ENCODE data around the gene GPC6.
"Not testable (repeated sequence)": the region's sequence is repeated elsewhere in the genome, so short reads cannot be mapped to it uniquely, and the experiment has no call there.

Gene GPC6

GRCh38 chr13:94280349-94280748, 1053.7 kb downstream of the GPC6 start:
- DNase-seq: no peak

GRCh38 chr13:94280845-94281244, 1054.2 kb downstream of the GPC6 start:
- no peak for DNase-seq

GRCh38 chr13:94286581-94286980, 1060.0 kb downstream of the GPC6 start:
- DNase-seq: no peak

DNA sequence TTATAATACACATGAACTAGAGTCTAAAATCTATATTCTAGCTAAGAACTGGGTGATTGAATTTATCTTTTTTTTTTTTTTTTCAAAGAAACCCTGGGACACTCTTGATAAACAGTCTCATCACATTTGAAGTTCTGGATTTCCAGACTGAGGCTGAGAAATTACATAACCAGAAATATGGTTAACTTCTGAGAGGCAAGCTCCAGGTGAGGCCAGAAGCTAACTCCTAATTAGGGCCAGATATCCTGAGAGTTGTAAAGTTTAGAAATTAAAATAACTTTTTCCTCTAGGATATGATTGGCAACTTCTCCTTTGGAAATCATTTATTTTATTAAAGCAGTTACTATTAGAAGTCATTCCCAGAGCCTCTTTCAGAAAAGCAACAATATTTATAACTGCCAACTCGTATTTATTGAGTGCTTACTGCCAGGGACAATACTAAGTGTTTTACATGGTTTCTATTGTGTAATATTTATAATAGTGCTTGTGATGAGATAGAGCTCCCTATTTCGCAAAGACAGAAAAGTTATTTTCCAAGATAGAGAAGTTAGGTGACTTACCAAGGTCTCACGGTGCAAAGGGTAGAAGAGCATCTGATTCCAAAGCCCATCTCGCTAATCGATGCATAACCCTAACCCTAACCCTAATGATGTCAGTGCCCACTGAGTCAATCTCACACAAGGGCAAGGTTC, 1065.2 kb downstream of the GPC6 start:
- no peak for DNase-seq

DNA sequence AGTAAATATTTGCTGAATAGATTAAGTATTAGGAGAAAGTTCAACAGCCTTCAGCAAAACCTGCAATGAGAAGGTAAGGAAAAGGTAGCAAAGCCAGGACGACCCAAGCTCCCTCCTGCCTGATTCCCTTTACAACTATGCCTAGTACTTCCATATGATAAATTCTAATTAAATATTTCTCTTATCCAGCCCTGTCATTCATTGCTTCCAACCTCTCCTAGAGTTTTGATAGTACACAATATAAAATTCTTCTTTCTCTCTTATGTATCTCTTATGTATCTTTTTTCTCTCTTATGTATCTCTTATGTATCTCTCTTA, 1065.7 kb downstream of the GPC6 start:
- no peak for DNase-seq

- DNase-seq: no peak
Measured at GRCh38 chr13:94296471-94296870, 1069.9 kb downstream of the GPC6 start.

- DNase-seq: no peak
Measured at GRCh38 chr13:94298346-94298745, 1071.7 kb downstream of the GPC6 start.

- DNase-seq: no peak
Measured at GRCh38 chr13:94300401-94300800, 1073.8 kb downstream of the GPC6 start.

GRCh38 chr13:94301487-94301886, 1074.9 kb downstream of the GPC6 start:
- DNase-seq: no peak

DNA sequence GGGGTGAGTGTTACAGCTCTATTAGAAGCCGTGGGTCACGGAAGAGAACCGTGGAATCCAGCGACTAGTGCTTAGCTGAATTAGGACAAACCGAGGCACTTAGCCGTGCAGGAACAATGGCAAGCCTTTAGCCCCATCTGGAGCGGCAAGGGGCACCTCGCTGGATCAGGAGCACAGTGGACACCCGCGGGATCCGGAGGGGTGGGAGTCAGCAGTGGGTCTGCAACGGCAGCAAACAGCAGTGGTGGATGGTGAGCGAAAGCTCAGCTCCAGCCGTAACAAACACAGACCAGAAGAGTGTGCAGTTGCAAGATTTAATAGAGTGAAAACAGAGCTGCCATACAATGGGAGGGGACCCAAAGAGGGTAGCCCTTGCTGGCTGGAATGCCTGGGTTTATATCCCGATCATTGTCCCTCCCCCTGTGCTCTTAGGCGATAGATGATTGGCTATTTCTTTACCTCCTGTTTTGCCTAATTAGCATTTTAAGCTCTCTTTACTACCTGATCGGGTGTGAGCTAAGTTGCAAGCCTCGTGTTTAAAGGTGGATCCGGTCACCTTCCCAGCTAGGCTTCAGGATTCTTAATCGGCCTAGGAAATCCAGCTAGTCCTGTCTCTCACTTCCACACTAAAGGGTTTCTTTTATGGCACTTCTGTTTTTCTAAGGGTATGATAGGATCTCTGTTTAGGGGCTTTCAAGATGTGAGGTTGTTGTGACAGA, 1076.4 kb downstream of the GPC6 start:
- DNase-seq: not testable (repeated sequence)

GRCh38 chr13:94303644-94304174, 1077.1 kb downstream of the GPC6 start:
- DNase-seq: no peak

- no peak for DNase-seq
Measured at GRCh38 chr13:94305033-94305432, 1078.4 kb downstream of the GPC6 start.

GRCh38 chr13:94305463-94305862, 1078.9 kb downstream of the GPC6 start:
- no peak for DNase-seq

- no peak for DNase-seq
Measured at GRCh38 chr13:94305934-94306333, 1079.3 kb downstream of the GPC6 start.

GRCh38 chr13:94308832-94309231, 1082.2 kb downstream of the GPC6 start:
- no peak for DNase-seq

DNA sequence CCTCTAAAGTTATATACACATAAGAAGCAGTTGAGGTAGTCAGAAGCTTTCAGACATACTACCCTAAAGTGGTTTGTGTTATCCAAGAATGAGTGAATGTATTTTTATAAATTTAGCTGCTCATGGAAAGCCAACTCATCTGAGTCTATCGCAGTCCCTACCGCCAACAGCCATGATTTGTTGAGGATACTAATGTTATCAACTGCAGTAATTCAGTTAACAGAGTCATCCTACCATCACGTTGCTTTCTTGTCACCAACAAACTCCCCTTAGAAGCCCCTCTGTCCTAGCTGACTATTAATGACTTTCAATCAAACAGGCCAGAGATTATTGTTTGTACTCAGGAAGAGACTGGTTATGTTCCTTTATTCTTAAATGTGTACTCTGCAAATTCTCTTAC, 1083.0 kb downstream of the GPC6 start:
- DNase-seq: no peak

GRCh38 chr13:94309997-94310855, 1083.6 kb downstream of the GPC6 start:
- no peak for DNase-seq

- no peak for DNase-seq
Measured at GRCh38 chr13:94311893-94312292, 1085.3 kb downstream of the GPC6 start.

DNA sequence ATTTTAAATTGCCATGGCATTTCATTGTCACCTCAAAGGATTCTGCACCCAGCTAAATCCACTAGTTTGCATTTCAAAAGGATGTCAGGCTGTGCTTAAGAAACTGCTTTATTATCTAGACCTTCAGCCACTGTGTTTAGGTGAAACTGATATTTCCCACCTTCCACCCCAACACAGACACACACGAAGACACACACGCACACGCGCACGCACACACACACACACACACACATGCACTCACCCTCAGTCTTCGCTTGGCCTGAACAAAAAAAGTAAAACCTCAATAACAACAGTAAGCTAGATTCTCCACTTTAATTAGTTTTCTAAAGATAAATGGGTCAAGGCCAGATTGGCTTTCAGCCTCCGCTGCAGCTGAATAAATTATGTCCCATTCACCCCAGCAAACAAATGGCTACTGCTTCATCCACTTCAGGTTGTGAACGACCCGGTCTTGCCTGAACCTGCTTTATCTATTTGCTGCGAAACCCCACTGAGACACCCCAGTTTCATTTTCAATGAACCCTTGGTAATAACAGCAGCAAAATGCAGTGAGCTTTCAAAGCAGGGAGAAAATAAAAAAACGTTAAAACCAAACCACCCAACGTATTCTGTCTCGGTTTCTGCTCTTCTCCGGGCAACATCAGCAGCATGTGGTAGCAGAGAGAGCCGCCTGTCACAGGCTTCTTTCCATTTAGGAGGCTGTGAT, 1086.1 kb downstream of the GPC6 start:
- DNase-seq: no peak

- no peak for DNase-seq
Measured at GRCh38 chr13:94313321-94313910, 1086.8 kb downstream of the GPC6 start.

DNA sequence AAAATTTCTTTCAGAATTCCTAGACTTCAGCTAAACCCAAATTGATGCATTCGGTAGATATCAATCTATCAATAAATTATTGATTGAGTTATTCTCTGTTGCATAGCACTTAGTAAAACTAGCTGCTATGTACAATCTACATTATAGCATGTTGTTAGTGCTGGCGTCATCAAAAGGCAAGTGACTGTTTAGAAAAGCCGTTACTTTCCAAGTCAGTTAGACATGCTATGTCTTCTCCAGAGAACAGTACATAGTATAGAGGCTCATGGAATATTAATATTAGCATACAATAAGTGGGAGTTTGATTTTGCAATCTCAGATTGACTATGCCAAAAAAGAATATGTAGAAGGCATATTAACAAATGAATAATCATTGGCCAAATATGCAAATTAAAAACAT, 1087.3 kb downstream of the GPC6 start:
- no peak for DNase-seq

- no peak for DNase-seq
Measured at GRCh38 chr13:94315188-94315587, 1088.6 kb downstream of the GPC6 start.
